NT2/D1 (cell line): ENCODE measurements around the gene TPX2.

Experiments
- SUZ12 ChIP-seq: IDR thresholded peaks from 2 replicates; pipeline ENCODE4 v1.6.1; 2011; ENCODE audit not compliant: insufficient read length, insufficient read depth; ENCODE audit errors: extremely low read depth
- YY1 ChIP-seq: IDR thresholded peaks from 2 replicates; pipeline ENCODE4 v1.6.1; 2011; ENCODE audit not compliant: insufficient read length, insufficient read depth
- ZNF274 ChIP-seq: IDR thresholded peaks from 2 replicates; pipeline ENCODE4 v1.6.1; 2011; ENCODE audit warnings: mild to moderate bottlenecking, low read depth, low read length

GRCh38 chr20:31705191-31705590 is 33.9 kb upstream of the TPX2 start:
- no peak for TF ChIP-seq SUZ12
- no peak for TF ChIP-seq ZNF274
- no peak for TF ChIP-seq YY1
